HEK293T (cell line): Measurements from ENCODE around the gene TMEM35A.

ENCODE experiments used
- CTCF ChIA-PET: fragments of 350-600 bp; formaldehyde crosslinking; extraction: SDS; loops from one replicate; lab custom pipeline; 2021; ENCODE audit warnings: antibody characterized with exemption, inconsistent platforms; lab: Yijun Ruan, JAX
- POLR2A ChIA-PET: fragments of 350-600 bp; formaldehyde crosslinking; extraction: SDS; loops from one replicate; lab custom pipeline; 2020; ENCODE audit warnings: antibody characterized with exemption, inconsistent platforms; lab: Yijun Ruan, JAX
- DNase-seq: peaks from one replicate; pipeline ENCODE4 v3.0.0; 2012; ENCODE audit warnings: mixed read lengths; ENCODE audit errors: extremely low spot score
- ARNT ChIP-seq: fragments of 450-650 bp; IDR thresholded peaks from 2 replicates; pipeline ENCODE4 v1.6.1; 2017; ENCODE audit warnings: mild to moderate bottlenecking
- BHLHE40 ChIP-seq: fragments of 450-650 bp; IDR thresholded peaks from 2 replicates; pipeline ENCODE4 v1.6.1; 2016; ENCODE audit warnings: mild to moderate bottlenecking, moderate library complexity, borderline replicate concordance
- CTBP1 ChIP-seq: fragments of 450-650 bp; IDR thresholded peaks from 2 replicates; pipeline ENCODE4 v1.6.1; 2016; ENCODE audit warnings: borderline replicate concordance
- ELF4 ChIP-seq: fragments of 450-650 bp; IDR thresholded peaks from 2 replicates; pipeline ENCODE4 v1.6.1; 2017; ENCODE audit warnings: antibody characterized with exemption
- FOXA1 ChIP-seq: fragments of 450-650 bp; IDR thresholded peaks from 2 replicates; pipeline ENCODE4 v1.6.1; 2016; ENCODE audit warnings: mild to moderate bottlenecking
- FOXK2 ChIP-seq: fragments of 450-650 bp; IDR thresholded peaks from 2 replicates; pipeline ENCODE4 v1.6.1; 2016; ENCODE audit warnings: mild to moderate bottlenecking
- FOXM1 ChIP-seq: fragments of 450-650 bp; IDR thresholded peaks from 2 replicates; pipeline ENCODE4 v1.6.1; 2017; ENCODE audit warnings: mild to moderate bottlenecking, borderline replicate concordance
- HDGF ChIP-seq: fragments of 450-650 bp; IDR thresholded peaks from 2 replicates; pipeline ENCODE4 v1.6.1; 2017; ENCODE audit warnings: antibody characterized with exemption, borderline replicate concordance
- L3MBTL2 ChIP-seq: fragments of 450-650 bp; conservative IDR thresholded peaks from 2 replicates; pipeline ENCODE4 v1.6.1; 2016; ENCODE audit warnings: mild to moderate bottlenecking
- LEF1 ChIP-seq: fragments of 450-650 bp; IDR thresholded peaks from 2 replicates; pipeline ENCODE4 v1.6.1; 2017; ENCODE audit warnings: mild to moderate bottlenecking, borderline replicate concordance
- NFRKB ChIP-seq: fragments of 450-650 bp; IDR thresholded peaks from 2 replicates; pipeline ENCODE4 v1.6.1; 2016; ENCODE audit warnings: mild to moderate bottlenecking, moderate library complexity
- SP1 ChIP-seq: fragments of 450-650 bp; IDR thresholded peaks from 2 replicates; pipeline ENCODE4 v1.6.1; 2017
- SUZ12 ChIP-seq: fragments of 450-650 bp; IDR thresholded peaks from 2 replicates; pipeline ENCODE4 v1.6.1; 2016; ENCODE audit warnings: mild to moderate bottlenecking
- TARDBP ChIP-seq: fragments of 450-650 bp; IDR thresholded peaks from 2 replicates; pipeline ENCODE4 v1.6.1; 2016
- ZNF384 ChIP-seq: fragments of 450-650 bp; IDR thresholded peaks from 2 replicates; pipeline ENCODE4 v1.6.1; 2016
- TF ChIP-seq, protein P1 (sequence below): fragments of 450-650 bp; IDR thresholded peaks from 2 replicates; pipeline ENCODE4 v1.6.1; 2016

The TMEM35A gene

DNA sequence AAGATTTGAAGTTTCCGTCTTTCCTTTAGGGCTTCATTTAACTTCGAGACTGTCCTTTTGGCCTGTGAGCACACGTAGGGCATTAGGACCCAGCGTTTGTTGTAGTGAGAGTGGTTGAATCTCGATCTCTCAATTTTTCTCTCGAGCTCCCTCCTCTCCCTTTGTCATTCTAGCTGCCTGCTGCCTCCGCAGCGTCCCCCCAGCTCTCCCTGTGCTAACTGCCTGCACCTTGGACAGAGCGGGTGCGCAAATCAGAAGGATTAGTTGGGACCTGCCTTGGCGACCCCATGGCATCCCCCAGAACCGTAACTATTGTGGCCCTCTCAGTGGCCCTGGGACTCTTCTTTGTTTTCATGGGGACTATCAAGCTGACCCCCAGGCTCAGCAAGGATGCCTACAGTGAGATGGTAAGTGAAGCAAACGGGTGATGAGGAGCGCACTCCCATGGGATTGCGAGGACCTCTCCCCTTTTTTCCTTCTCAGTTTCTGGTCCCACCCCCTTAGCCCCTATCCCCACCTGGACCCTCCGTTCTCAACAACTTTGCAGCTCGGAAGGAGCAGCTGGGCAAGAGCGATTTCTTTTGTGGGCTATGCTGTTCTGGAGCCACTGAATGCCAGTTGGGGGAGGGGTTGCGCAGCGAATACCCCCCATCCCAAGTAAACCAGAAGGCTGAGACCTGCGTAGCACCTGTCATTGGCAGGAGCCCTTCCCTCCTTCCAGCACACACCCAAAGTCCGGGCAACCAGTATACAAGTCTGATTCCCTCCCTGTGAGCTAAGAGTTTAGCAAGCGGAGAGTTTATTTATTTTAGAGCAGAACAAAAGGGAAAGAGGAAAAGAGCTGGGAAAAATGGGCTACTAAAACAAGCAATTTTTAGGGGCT is at the start of gene TMEM35A:
TSS of gene TMEM35A (plus strand) at position 164 of the 883 bp plus-strand sequence. CDS start at position 288, 124 bp downstream.
- DNase-seq = no peak
- ChIA-PET POLR2A (interaction anchor here (0.8 to 2.4 kb wide), 2 partner anchors 19 to 48 kb away, joined by 3 to 15 read pairs; partner anchors contain the start of gene CENPI), CTCF (interaction anchor here (0.5 kb wide), 1 partner anchor 93 kb away, joined by 3 read pairs; no protein-coding TSS in a partner anchor)
- TF ChIP-seq CTBP1 = no peak
- TF ChIP-seq BHLHE40 = no peak
- TF ChIP-seq L3MBTL2 = no peak

DNA sequence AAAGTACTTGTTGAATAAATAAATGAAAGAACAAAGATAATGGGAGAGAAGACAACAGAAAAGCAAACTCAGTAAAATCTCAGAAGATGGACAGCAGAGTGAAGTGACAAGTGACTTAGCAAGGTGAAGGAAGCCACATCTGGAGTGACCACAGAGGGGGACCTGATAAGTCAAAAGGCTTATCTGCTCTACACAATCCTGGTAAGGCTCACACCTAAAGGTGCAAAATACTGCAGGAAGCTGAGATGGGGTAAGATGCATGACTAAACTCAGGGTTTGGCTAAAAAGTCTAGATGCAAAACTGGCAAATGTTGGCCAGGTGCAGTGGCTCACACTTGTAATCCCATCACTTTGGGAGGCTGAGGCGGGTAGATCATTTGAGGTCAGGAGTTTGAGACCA is 49.0 kb upstream of the TMEM35A start:
- DNase-seq = no peak
- TF ChIP-seq SP1 = no peak
- TF ChIP-seq TARDBP = no peak
- TF ChIP-seq ELF4 = no peak
- TF ChIP-seq FOXA1 = no peak
- no peak for TF ChIP-seq SUZ12
- TF ChIP-seq LEF1 = no peak
- no peak for TF ChIP-seq HDGF
- no peak for TF ChIP-seq FOXK2
- TF ChIP-seq BHLHE40 = no peak
- TF ChIP-seq L3MBTL2 = no peak
- TF ChIP-seq CTBP1 = no peak
- no peak for TF ChIP-seq NFRKB
- no peak for TF ChIP-seq ARNT
- TF ChIP-seq ZNF384 = no peak
- TF ChIP-seq, protein P1, sequence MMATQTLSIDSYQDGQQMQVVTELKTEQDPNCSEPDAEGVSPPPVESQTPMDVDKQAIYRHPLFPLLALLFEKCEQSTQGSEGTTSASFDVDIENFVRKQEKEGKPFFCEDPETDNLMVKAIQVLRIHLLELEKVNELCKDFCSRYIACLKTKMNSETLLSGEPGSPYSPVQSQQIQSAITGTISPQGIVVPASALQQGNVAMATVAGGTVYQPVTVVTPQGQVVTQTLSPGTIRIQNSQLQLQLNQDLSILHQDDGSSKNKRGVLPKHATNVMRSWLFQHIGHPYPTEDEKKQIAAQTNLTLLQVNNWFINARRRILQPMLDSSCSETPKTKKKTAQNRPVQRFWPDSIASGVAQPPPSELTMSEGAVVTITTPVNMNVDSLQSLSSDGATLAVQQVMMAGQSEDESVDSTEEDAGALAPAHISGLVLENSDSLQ = no peak
- TF ChIP-seq FOXM1 = no peak
- ChIA-PET CTCF (no interaction called here), POLR2A (no interaction called here)

GRCh38 chrX:101037231-101037630 is 41.4 kb upstream of the TMEM35A start:
- DNase-seq = no peak
- TF ChIP-seq FOXA1 (no peak), SP1 (no peak), NFRKB (no peak), BHLHE40 (no peak), HDGF (no peak), CTBP1 (no peak), ELF4 (no peak), LEF1 (no peak), FOXK2 (no peak), ZNF384 (no peak)
- ChIA-PET CTCF (no interaction called here), POLR2A (no interaction called here)

DNA sequence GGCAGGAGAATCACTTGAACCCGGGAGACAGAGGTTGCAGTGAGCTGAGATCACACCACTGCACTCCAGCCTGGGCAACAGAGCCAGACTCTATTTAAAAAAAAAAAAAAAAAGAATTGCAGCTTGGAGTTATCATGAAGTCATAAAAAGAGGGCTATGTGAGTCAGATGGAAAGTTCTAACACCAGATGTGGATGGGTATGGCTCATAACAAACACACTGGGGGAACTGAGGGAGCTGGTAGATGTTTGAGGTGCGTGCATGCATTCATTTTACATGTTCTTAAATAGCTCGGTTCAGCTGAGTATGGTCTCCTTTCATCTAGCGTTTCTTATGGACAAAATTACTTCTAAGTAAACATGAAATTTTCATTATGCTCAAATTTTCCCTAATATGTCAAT is 38.5 kb upstream of the TMEM35A start:
- CTCF ChIA-PET = no interaction called here
- no peak for DNase-seq
- no peak for TF ChIP-seq CTBP1
- TF ChIP-seq ZNF384 = no peak
- TF ChIP-seq L3MBTL2 = no peak
- no peak for TF ChIP-seq FOXK2
- no peak for TF ChIP-seq BHLHE40
- no peak for TF ChIP-seq ELF4
- TF ChIP-seq, protein P1 = no peak
- no peak for TF ChIP-seq FOXA1
- TF ChIP-seq NFRKB = no peak
- no peak for TF ChIP-seq SUZ12
- no peak for TF ChIP-seq FOXM1
- no peak for TF ChIP-seq SP1
- no peak for TF ChIP-seq TARDBP
- no peak for TF ChIP-seq LEF1
- TF ChIP-seq ARNT = no peak
- POLR2A ChIA-PET = interaction anchor here (1.2 kb wide), 1 partner anchor 58 kb away, joined by 6 read pairs; the partner anchor contains the start of gene CENPI

DNA sequence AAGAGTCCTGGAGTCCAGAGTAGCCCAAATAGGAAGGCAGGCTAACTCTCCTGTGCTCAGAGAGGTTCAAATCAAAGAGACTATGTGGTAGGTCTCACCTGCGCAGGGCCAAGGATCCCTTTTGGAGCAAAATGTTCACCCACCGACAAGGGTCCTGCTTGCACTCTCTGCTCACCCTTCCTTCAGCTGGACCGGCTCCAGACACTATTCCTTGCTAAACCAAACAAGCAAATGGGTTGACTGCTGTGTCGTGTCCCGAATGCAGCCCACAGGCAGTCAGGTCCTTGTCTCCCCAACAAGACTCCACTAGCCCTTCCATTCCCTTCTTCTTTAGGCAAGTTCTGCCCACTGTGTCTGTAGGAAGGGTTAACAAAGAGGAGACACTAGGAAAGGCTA is 27.5 kb upstream of the TMEM35A start:
- POLR2A ChIA-PET = no interaction called here
- CTCF ChIA-PET = no interaction called here
- no peak for DNase-seq
- no peak for TF ChIP-seq L3MBTL2
- no peak for TF ChIP-seq CTBP1
- no peak for TF ChIP-seq LEF1
- no peak for TF ChIP-seq FOXK2
- no peak for TF ChIP-seq BHLHE40
- no peak for TF ChIP-seq SUZ12
- TF ChIP-seq SP1 = no peak
- TF ChIP-seq, protein P1 = no peak
- TF ChIP-seq FOXM1 = no peak
- TF ChIP-seq NFRKB = no peak
- no peak for TF ChIP-seq FOXA1
- TF ChIP-seq ARNT = no peak
- no peak for TF ChIP-seq TARDBP
- TF ChIP-seq ZNF384 = no peak
- no peak for TF ChIP-seq HDGF
- TF ChIP-seq ELF4 = no peak
